ENCODE data around the gene PTGER1. TPM values are rescaled to one million over a fixed set of nuclear protein-coding genes. Genes with fewer than 3 reads are reported as not detected.
A peak's percentile ranks its signal among the peaks of the same experiment; 100 is the strongest.

PTGER1 gene
- total and polyA plus RNA-seq, 2 of the 8 experiments (the other 6 are each of a cell fraction or from before 2014, with no cell fraction given), result 0.20 to 0.41 TPM

DNA sequence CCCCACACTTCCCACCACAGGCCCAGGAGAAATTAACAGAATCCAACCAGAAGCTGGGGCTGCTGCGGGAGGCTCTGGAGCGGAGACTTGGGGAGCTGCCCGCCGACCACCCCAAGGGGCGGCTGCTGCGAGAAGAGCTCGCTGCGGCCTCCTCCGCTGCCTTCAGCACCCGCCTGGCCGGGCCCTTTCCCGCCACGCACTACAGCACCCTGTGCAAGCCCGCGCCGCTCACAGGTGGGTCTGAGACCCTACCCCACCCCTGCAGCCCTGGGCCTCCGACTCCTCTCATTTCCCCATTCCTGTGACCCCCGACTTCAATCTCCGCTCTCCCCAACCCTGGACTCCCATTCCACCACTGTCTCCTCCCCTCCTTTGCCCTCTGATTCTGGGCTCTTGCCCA, 24.3 kb downstream of the PTGER1 start:
- FAIRE-seq, result no peak
- Histone ChIP-seq H2BK5ac (ENCODE audit: low read depth, low read length) (no peak overlapping the region), H3K23ac (ENCODE audit: insufficient read length) (no peak overlapping the region), H2BK15ac (ENCODE audit: low read length) (no peak overlapping the region), H4K20me1 (replicated peaks in 1 of 2; ENCODE audit: control insufficient read depth in 1 of 2, insufficient read depth in 2 of 2, low read length in 2 of 2) (peaks cover 6 to 7% of the 10 kb centered on the region in 2 experiments), H3K27ac (ENCODE audit: low read depth, low read length) (no peak overlapping the region), H3K4me2 (ENCODE audit: insufficient read depth in 1 of 2, low read depth in 2 of 2, low read length in 2 of 2) (no peak overlapping the region), H3K23me2 (ENCODE audit: low read depth, low read length) (no peaks in the 10 kb centered on the region; the same call in 1 of the 2 replicates), H4K8ac (ENCODE audit: extremely low read depth, insufficient read depth, low read length) (peak overlapping the region; percentile 16; the same call in 1 of the 2 replicates), H3K14ac (ENCODE audit: insufficient read length) (no peak overlapping the region), H3K79me2 (ENCODE audit: control insufficient read depth in 1 of 2, insufficient read depth in 2 of 2, low read length in 2 of 2) (no peaks in the 10 kb centered on the region), H3K9ac (replicated peaks in 1 of 4; ENCODE audit: extremely low read depth in 1 of 4, low read depth in 3 of 4, low read length in 3 of 4) (no peak overlapping the region), H2AK5ac (ENCODE audit: low read depth, low read length) (no peak overlapping the region), H4K5ac (ENCODE audit: insufficient read length, low read depth, low read length) (no peak overlapping the region), H3K56ac (replicated peaks; ENCODE audit: insufficient read length, low read depth, low read length) (no peak overlapping the region), H3K27me3 (replicated peaks in 1 of 4; ENCODE audit: control insufficient read depth in 3 of 4, extremely low read depth in 1 of 4, insufficient read depth in 3 of 4, low read length in 3 of 4) (no peaks in the 10 kb centered on the region), H2AFZ (ENCODE audit: low read length) (no peak overlapping the region), H3K18ac (ENCODE audit: extremely low read depth, low read length) (no peak overlapping the region), H4K91ac (replicated peaks; ENCODE audit: insufficient read length, low read length) (no peak overlapping the region), H3K9me3 (ENCODE audit: insufficient read depth in 2 of 2, low read depth in 1 of 2, low read length in 1 of 2) (no peaks in the 10 kb centered on the region), H2BK20ac (ENCODE audit: low read length) (no peak overlapping the region), H2BK120ac (replicated peaks; ENCODE audit: low read depth, low read length) (no peak overlapping the region), H3K79me1 (ENCODE audit: low read depth, low read length) (peaks cover 2% of the 10 kb centered on the region; the same call in 1 of the 2 replicates), H3K4me1 (replicated peaks in 1 of 4; ENCODE audit: control insufficient read depth in 3 of 4, insufficient read depth in 4 of 4, low read length in 3 of 4) (peaks cover 0 to 4% (median 0%) of the 10 kb centered on the region in 4 experiments; a peak in 1 of 7 replicates), H3K4ac (replicated peaks; ENCODE audit: insufficient read length, low read depth, low read length) (no peak overlapping the region), H3K4me3 (ENCODE audit: extremely low read depth in 1 of 4, insufficient read depth in 2 of 4, low read depth in 3 of 4, low read length in 4 of 4) (no peak overlapping the region), H3K36me3 (ENCODE audit: control insufficient read depth in 2 of 4, insufficient read depth in 4 of 4, low read length in 3 of 4) (peaks cover 10 to 45% (median 26%) of the 10 kb centered on the region in 4 experiments; a peak in 6 of 8 replicates), H2BK12ac (ENCODE audit: low read depth, low read length) (no peak overlapping the region)
- POLR2A ChIA-PET (ENCODE audit: partially characterized antibody), result interaction anchor here (0.6 to 2.7 kb wide), 8 partner anchors 10 to 75 kb away, joined by 3 to 10 read pairs (median 4); partner anchors contain the start of gene PTGER1
- CTCF ChIA-PET (ENCODE audit: partially characterized antibody), result interaction anchor here (0.6 to 2.8 kb wide), 5 partner anchors 15 to 30 kb away, joined by 3 to 20 read pairs (median 5); partner anchors contain the start of genes PKN1 and PTGER1
- WGBS, 2 experiments (ENCODE audit: extremely low coverage in 1 of 2, insufficient coverage in 1 of 2, insufficient read length in 1 of 2, insufficient replicate concordance in 2 of 2, low coverage in 1 of 2, low lambda C conversion rate in 2 of 2, missing lambda C conversion rate in 1 of 2), result 97% methylated on average over 17 of the region's 19 CpGs; no CpG with 5 or more reads in 1 of the 2 experiments
- TF ChIP-seq RBBP5 (IDR thresholded peaks at IDR 0.05; ENCODE audit: borderline replicate concordance, low read depth, low read length) (no peak), HDAC6 (IDR thresholded peaks at IDR 0.05; ENCODE audit: low read depth, low read length) (no peak), TAF7 (optimal IDR thresholded peaks at IDR 0.05; ENCODE audit: borderline replicate concordance, low read depth, low read length) (no peak), SAP30 (IDR thresholded peaks at IDR 0.05; ENCODE audit: insufficient read depth, insufficient replicate concordance, low read length) (no peak), SP1 (IDR thresholded peaks at IDR 0.05; ENCODE audit: low read depth, low read length) (no peak), TEAD4 (IDR thresholded peaks at IDR 0.05; ENCODE audit: low read depth, low read length) (no peak), TBP (IDR thresholded peaks at IDR 0.05; ENCODE audit: low read depth, low read length) (no peak), SP4 (IDR thresholded peaks at IDR 0.05; ENCODE audit: low read length) (no peak), CHD2 (IDR thresholded peaks at IDR 0.05; ENCODE audit: low read length) (no peak), RFX5 (IDR thresholded peaks at IDR 0.05; ENCODE audit: borderline replicate concordance, low read depth, low read length) (no peak), RNF2 (IDR thresholded peaks at IDR 0.05; ENCODE audit: borderline replicate concordance, low read depth, low read length, missing control alignments, poor library complexity, severe bottlenecking) (no peak), HDAC2 (IDR thresholded peaks at IDR 0.05; ENCODE audit: borderline replicate concordance in 1 of 2, low read depth in 2 of 2, low read length in 2 of 2) (no peak), CBX5 (IDR thresholded peaks at IDR 0.05; ENCODE audit: low read depth, low read length) (no peak), SIX5 (IDR thresholded peaks at IDR 0.05; ENCODE audit: low read depth, low read length) (no peak)
- no peak for DNase-seq (ENCODE audit: low read depth in 1 of 2, low spot score in 2 of 2)
